Mesendoderm (in vitro differentiated cells): ENCODE measurements around the gene FNDC3B.
"Not testable (repeated sequence)": the region's sequence is repeated elsewhere in the genome, so short reads cannot be mapped to it uniquely, and the experiment has no call there.

ENCODE experiments used
- DNase-seq: peaks from one replicate; pipeline ENCODE4 v3.0.0; 2013
- H2AK5ac ChIP-seq: 2 replicates; pipeline ENCODE4 v1.6.1; 2013; ENCODE audit warnings: low read length, inconsistent platforms
- H2BK120ac ChIP-seq: 2 replicates; pipeline ENCODE4 v1.6.1; 2013; ENCODE audit warnings: low read depth, mild to moderate bottlenecking, low read length, moderate library complexity, mixed read lengths
- H2BK15ac ChIP-seq: replicated peaks from 2 replicates; pipeline ENCODE4 v1.6.1; 2013; ENCODE audit warnings: low read depth, mild to moderate bottlenecking, moderate library complexity
- H2BK5ac ChIP-seq: 2 replicates; pipeline ENCODE4 v1.6.1; 2013; ENCODE audit warnings: low read length, inconsistent platforms
- H3K18ac ChIP-seq: 2 replicates; pipeline ENCODE4 v1.6.1; 2013; ENCODE audit warnings: mild to moderate bottlenecking, low read length, mixed read lengths
- H3K23ac ChIP-seq: one replicate; pipeline ENCODE4 v1.6.1; 2013; ENCODE audit warnings: low read length
- H3K27ac ChIP-seq: 2 replicates; pipeline ENCODE4 v1.5.1; 2013; ENCODE audit warnings: low read depth, mild to moderate bottlenecking, inconsistent platforms, low read length, moderate library complexity
- H3K27me3 ChIP-seq: 2 replicates; pipeline ENCODE4 v1.6.1; 2013; ENCODE audit warnings: low read length, control low read depth, mild to moderate bottlenecking, inconsistent platforms; ENCODE audit not compliant: insufficient read depth, poor library complexity
- H3K36me3 ChIP-seq: 2 replicates; pipeline ENCODE4 v1.6.1; 2013; ENCODE audit warnings: low read length, inconsistent platforms; ENCODE audit not compliant: control insufficient read depth, insufficient read depth
- H3K4ac ChIP-seq: one replicate; pipeline ENCODE4 v1.6.1; 2013; ENCODE audit warnings: low read depth, mild to moderate bottlenecking, low read length, moderate library complexity
- H3K4me1 ChIP-seq: 2 replicates; pipeline ENCODE4 v1.6.1; 2013; ENCODE audit warnings: low read depth, low read length, inconsistent platforms; ENCODE audit not compliant: control insufficient read depth
- H3K4me2 ChIP-seq: 2 replicates; pipeline ENCODE4 v1.6.1; 2013; ENCODE audit warnings: low read length
- H3K4me3 ChIP-seq: 2 replicates; pipeline ENCODE4 v1.5.1; 2013; ENCODE audit warnings: mild to moderate bottlenecking, low read length
- H3K56ac ChIP-seq: one replicate; pipeline ENCODE4 v1.6.1; 2013; ENCODE audit warnings: low read length
- H3K79me1 ChIP-seq: 2 replicates; pipeline ENCODE4 v1.6.1; 2013; ENCODE audit warnings: low read length, inconsistent platforms
- H3K79me2 ChIP-seq: 2 replicates; pipeline ENCODE4 v1.6.1; 2013; ENCODE audit warnings: mild to moderate bottlenecking, low read length; ENCODE audit not compliant: control insufficient read depth, insufficient read depth
- H3K9ac ChIP-seq: 2 replicates; pipeline ENCODE4 v1.6.1; 2013; ENCODE audit warnings: low read length, inconsistent platforms
- H4K5ac ChIP-seq: one replicate; pipeline ENCODE4 v1.6.1; 2013; ENCODE audit warnings: low read length
- H4K8ac ChIP-seq: one replicate; pipeline ENCODE4 v1.6.1; 2013; ENCODE audit warnings: low read depth, mild to moderate bottlenecking, control low read depth, low read length, moderate library complexity
- WGBS: extraction: QIAGEN DNeasy Blood & Tissue Kit; methylation state at CpG from one replicate; pipeline ENCODE4 v1.1.7; 2013; ENCODE audit warnings: low lambda C conversion rate, missing lambda C conversion rate; ENCODE audit not compliant: insufficient coverage; ENCODE audit errors: extremely low coverage; 5-methylcytosine and 5-hydroxymethylcytosine counted together

The FNDC3B gene

DNA sequence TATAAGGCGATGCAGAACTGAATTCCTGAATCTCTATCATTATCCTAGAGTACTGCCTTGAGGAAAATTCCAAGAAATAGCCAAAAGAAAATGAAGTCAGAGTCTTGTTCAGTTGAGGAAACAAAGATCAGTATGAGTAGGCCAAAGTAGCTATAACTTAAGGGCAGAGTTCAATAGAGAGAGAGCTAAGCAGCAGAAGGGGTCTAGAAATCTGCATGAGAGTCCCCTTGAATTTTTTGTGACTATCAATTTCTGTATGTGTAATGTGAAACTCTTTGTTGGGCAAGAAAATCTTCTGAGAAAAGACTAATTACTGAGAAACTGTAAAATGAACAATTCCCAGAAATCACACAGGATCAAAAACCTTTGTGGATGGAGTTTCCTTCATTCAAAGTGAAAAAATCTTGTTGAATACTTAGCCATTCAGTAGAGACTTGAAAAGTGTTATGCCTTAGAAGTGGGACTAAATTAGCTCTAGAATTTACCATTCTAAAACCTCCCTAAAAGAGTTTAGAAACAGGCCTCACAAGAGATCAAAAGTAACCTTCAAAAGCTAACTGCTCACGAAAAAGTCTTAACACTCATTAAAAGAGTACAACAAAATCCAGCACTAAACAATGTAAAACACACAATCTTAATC is 43.1 kb upstream of the FNDC3B start:
- no peak overlapping the region for H2BK120ac ChIP-seq
- H3K27me3 ChIP-seq, result no peaks in the 10 kb centered on the region
- H3K36me3 ChIP-seq, result no peaks in the 10 kb centered on the region
- no peak overlapping the region for H4K8ac ChIP-seq
- H4K5ac ChIP-seq, result no peak overlapping the region
- H3K4me3 ChIP-seq, result no peak overlapping the region
- no peak overlapping the region for H3K56ac ChIP-seq
- no peak overlapping the region for H2BK15ac ChIP-seq
- no peak overlapping the region for H3K27ac ChIP-seq
- H2BK5ac ChIP-seq, result no peak overlapping the region
- WGBS, result no CpG with 5 or more reads among the region's 2 CpGs
- no peak overlapping the region for H3K23ac ChIP-seq
- H3K4me1 ChIP-seq, result no peaks in the 10 kb centered on the region
- no peak overlapping the region for H2AK5ac ChIP-seq
- no peak overlapping the region for H3K9ac ChIP-seq
- no peak overlapping the region for H3K4me2 ChIP-seq
- no peaks in the 10 kb centered on the region for H3K79me2 ChIP-seq
- no peak overlapping the region for H3K18ac ChIP-seq
- no peaks in the 10 kb centered on the region for H3K79me1 ChIP-seq
- H3K4ac ChIP-seq, result no peak overlapping the region
- no peak for DNase-seq

DNA sequence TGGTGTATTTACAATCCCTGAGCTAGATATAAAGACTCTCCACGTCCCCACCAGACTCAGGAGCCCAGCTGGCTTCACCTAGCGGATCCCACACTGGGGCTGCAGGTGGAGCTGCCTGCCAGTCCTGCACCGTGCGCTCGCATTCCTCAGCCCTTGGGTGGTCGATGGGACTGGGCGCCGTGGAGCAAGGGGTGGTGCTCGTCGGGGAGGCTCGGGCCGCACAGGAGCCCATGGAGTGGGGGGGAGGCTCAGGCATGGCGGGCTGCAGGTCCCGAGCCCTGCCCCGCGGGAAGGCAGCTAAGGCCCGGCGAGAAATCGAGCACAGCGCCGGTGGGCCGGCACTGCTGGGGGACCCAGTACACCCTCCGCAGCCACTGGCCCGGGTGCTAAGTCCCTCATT is 40.6 kb upstream of the FNDC3B start:
- H2BK15ac ChIP-seq, H3K4me2 ChIP-seq, H3K79me1 ChIP-seq, H2BK120ac ChIP-seq, H3K79me2 ChIP-seq, H4K8ac ChIP-seq, H3K23ac ChIP-seq, H4K5ac ChIP-seq, H3K18ac ChIP-seq, DNase-seq, H3K4ac ChIP-seq, H3K4me3 ChIP-seq, H3K27me3 ChIP-seq, H3K4me1 ChIP-seq, H3K56ac ChIP-seq, H2AK5ac ChIP-seq, H3K9ac ChIP-seq, H3K36me3 ChIP-seq, H3K27ac ChIP-seq, H2BK5ac ChIP-seq: not testable (repeated sequence)
- WGBS, result no CpG with 5 or more reads among the region's 24 CpGs

DNA sequence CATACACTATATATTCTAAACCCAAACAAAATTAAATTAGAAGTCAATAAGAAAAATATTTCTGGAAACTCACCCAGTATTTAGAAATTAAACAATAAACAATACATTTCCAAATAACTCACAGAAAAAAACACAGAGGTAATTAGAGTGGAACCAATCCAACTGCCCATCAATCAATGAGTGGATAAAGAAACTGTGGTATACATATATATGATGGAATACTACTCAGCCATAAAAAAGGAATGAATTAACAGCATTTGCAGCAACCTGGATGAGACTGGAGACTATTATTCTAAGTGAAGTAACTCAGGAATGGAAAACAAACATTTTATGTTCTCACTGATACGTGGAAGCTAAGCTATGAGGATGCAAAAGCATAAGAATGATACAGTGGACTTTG is 37.8 kb upstream of the FNDC3B start:
- H2BK15ac ChIP-seq, H3K23ac ChIP-seq, H3K9ac ChIP-seq, H3K4me2 ChIP-seq, H3K27ac ChIP-seq, DNase-seq, H2BK120ac ChIP-seq, H3K4me3 ChIP-seq, H3K56ac ChIP-seq, H3K18ac ChIP-seq, H3K36me3 ChIP-seq, H3K4ac ChIP-seq, H3K79me1 ChIP-seq, H2BK5ac ChIP-seq, H3K4me1 ChIP-seq, H3K27me3 ChIP-seq, H2AK5ac ChIP-seq, H4K5ac ChIP-seq, H3K79me2 ChIP-seq, H4K8ac ChIP-seq: not testable (repeated sequence)
- WGBS, result no CpG with 5 or more reads among the region's 1 CpG

DNA sequence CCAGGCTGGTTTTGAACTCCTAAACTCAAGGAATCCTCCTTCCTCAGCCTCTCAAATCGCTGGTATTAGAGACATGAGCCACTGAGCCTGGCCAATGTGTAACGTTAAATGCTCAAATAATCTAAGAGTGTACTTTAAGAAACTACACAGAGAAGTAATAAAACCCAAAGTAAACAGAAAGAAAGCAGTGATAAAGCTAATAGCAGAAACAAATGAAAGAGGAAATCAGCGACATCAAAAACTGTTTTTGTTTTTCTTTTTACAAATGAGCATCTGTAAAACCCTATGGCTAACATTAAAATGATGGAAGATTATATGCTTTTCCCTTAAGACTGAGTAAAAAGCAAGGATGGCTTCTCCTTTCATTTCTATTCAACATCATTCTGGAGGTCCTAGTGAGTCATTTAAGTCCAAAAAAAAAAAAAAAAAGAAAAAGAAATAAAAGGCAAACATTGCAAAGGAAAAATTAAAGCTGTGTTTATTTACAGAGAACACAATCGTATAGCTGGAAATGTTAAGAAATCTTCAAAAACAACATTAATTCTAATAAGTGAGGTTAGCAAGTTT is 36.8 kb upstream of the FNDC3B start:
- Histone ChIP-seq H3K56ac (no peak overlapping the region), H4K5ac (no peak overlapping the region), H3K79me1 (no peaks in the 10 kb centered on the region), H3K36me3 (no peaks in the 10 kb centered on the region), H2BK15ac (no peak overlapping the region), H3K4ac (no peak overlapping the region), H3K27ac (no peak overlapping the region), H3K23ac (no peak overlapping the region), H3K9ac (no peak overlapping the region), H3K18ac (no peak overlapping the region), H2AK5ac (no peak overlapping the region), H3K4me3 (no peak overlapping the region), H2BK5ac (no peak overlapping the region), H4K8ac (no peak overlapping the region), H3K79me2 (no peaks in the 10 kb centered on the region), H3K4me2 (no peak overlapping the region), H2BK120ac (no peak overlapping the region), H3K27me3 (no peaks in the 10 kb centered on the region), H3K4me1 (no peaks in the 10 kb centered on the region)
- WGBS, result no CpG with 5 or more reads among the region's 4 CpGs
- no peak for DNase-seq

DNA sequence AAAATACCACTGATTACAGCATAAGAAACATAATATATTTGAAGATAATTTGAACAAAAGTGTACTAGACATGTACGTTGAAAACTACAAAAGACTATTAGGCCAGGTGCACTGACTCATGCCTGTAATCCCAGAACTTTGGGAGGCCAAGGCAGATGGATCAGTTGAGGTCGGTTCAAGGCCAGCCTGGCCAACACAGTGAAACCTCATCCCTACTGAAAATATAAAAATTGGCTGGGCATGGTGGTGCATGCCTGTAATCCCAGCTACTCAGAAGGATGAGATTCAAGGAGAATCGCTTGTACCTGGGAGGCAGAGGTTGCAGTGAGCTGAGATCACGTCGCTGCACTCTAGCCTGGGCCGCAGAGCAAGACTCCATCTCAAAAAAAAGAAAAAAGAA is 36.2 kb upstream of the FNDC3B start:
- WGBS, result no CpG with 5 or more reads among the region's 6 CpGs
- Histone ChIP-seq H3K4me3 (no peak overlapping the region), H3K27ac (no peak overlapping the region)

DNA sequence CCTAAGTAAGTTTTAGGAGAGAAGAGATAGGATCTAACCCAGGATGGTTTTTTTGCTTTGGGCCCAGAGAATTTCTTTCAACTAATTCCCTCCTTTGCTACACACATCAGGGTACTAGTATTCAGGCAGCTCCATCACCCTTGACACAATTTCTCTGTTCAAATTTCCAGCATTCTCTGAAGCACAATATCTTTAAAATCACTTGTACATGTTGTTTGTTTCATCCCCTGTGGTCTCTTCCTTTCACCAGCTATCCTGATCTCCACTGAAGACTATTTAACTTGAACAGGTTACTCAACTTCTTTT is 32.4 kb upstream of the FNDC3B start:
- Histone ChIP-seq H3K79me1 (no peaks in the 10 kb centered on the region), H4K8ac (no peak overlapping the region), H3K36me3 (no peaks in the 10 kb centered on the region), H2AK5ac (no peak overlapping the region), H2BK15ac (no peak overlapping the region), H4K5ac (no peak overlapping the region), H3K56ac (no peak overlapping the region), H3K9ac (no peak overlapping the region), H2BK120ac (no peak overlapping the region), H3K4me3 (no peak overlapping the region), H3K27me3 (no peaks in the 10 kb centered on the region), H3K79me2 (no peaks in the 10 kb centered on the region), H3K18ac (no peak overlapping the region), H3K4me2 (no peak overlapping the region), H2BK5ac (no peak overlapping the region), H3K27ac (no peak overlapping the region), H3K23ac (no peak overlapping the region), H3K4me1 (peaks cover 3% of the 10 kb centered on the region), H3K4ac (no peak overlapping the region)
- no peak for DNase-seq

More for the DNA sequence above, 36.2 kb upstream of the FNDC3B start:
- Histone ChIP-seq H3K9ac (no peak overlapping the region), H3K27me3 (no peaks in the 10 kb centered on the region), H2BK5ac (no peak overlapping the region), H4K8ac (no peak overlapping the region), H3K36me3 (no peaks in the 10 kb centered on the region), H2AK5ac (no peak overlapping the region), H3K18ac (no peak overlapping the region), H3K23ac (no peak overlapping the region), H3K79me2 (no peaks in the 10 kb centered on the region), H3K56ac (no peak overlapping the region), H3K4me1 (no peaks in the 10 kb centered on the region), H2BK120ac (no peak overlapping the region), H3K79me1 (no peaks in the 10 kb centered on the region), H3K4ac (no peak overlapping the region), H2BK15ac (no peak overlapping the region), H4K5ac (no peak overlapping the region), H3K4me2 (no peak overlapping the region)
- DNase-seq, result no peak
